Adrenal gland (tissue), 12 donors: Measurements from ENCODE around the gene MYH10. TPM values are rescaled to one million over a fixed set of nuclear protein-coding genes. Genes with fewer than 3 reads are reported as not detected.

Experiments
- DNase-seq, 7 donors: peaks; one replicate each; pipeline ENCODE4 v3.0.0-alpha.2; 2019 to 2020
- H3K27ac ChIP-seq, 5 donors: fragments of 200-600 bp; sonication (generic) in 4 of 5; 1 replicate in 3 of 5; 2 replicates in 2 of 5; pipeline versions ENCODE4 v1.5.1 to v1.8.0; 2016 to 2020; ENCODE audit warnings: mild to moderate bottlenecking in 1 of 5
- H3K27me3 ChIP-seq: fragments of 200-600 bp; 2 replicates; pipeline ENCODE4 v1.8.0; 2021
- H3K36me3 ChIP-seq, 2 donors: fragments of 200-600 bp; replicated peaks in 1 of 2; 1 replicate in 1 of 2; 2 replicates in 1 of 2; pipeline versions ENCODE4 v1.5.1 to v1.8.0; 2018 to 2022
- H3K4me1 ChIP-seq, 2 donors: fragments of 200-600 bp; replicated peaks in 1 of 2; 1 replicate in 1 of 2; 2 replicates in 1 of 2; pipeline versions ENCODE4 v1.5.1 to v1.8.0; 2018 to 2021
- H3K4me3 ChIP-seq, 4 donors: fragments of 200-600 bp; sonication (generic) in 3 of 4; one replicate each; pipeline ENCODE4 v1.5.1; 2016 to 2018
- H3K9me3 ChIP-seq, 3 donors: fragments of 200-600 bp; sonication (generic) in 1 of 3; replicated peaks in 1 of 3; 1 replicate in 2 of 3; 2 replicates in 1 of 3; pipeline versions ENCODE4 v1.5.1 to v1.8.0; 2016 to 2021
- POLR2A ChIP-seq, 2 donors: fragments of 450-650 bp; IDR thresholded peaks; one replicate each; pipeline ENCODE4 v1.6.1; 2017; ENCODE audit warnings: antibody characterized with exemption in 2 of 2, mild to moderate bottlenecking in 2 of 2, moderate library complexity in 1 of 2
- WGBS, 4 donors: extraction: QIAGEN DNeasy Blood & Tissue Kit in 2 of 4; methylation state at CpG; one replicate each; pipeline versions ENCODE4 v1.1.5 to v1.1.7; 2013 to 2017; 5-methylcytosine and 5-hydroxymethylcytosine counted together
- intact Hi-C, 2 donors: fragments of 100-400 bp; cut with DNase I; formaldehyde crosslinking; loops; one replicate each; pipeline versions ENCODE4 v1.14.1 to v1.15.0; 2022 to 2023
- polyA plus RNA-seq, 3 donors: library from polyadenylated mRNA; stranded (reverse); fragments of 200-250 nt in 2 of 3; fragments of 350-450 nt in 1 of 3; fragmentation: Illumina TruSeq in 1 of 3; extraction: RNeasy Lipid Tissue Mini Kit (QIAGEN cat#74804) in 1 of 3; gene quantifications; one replicate each; pipeline ENCODE4 v1.2.3, GENCODE V29; 2013 to 2014
- total RNA-seq, 9 donors: library from RNA; depleted of rRNA in 4 of 9; stranded (reverse); fragments of >200 nt in 4 of 9; fragments of 120-200 nt in 1 of 9; fragmentation: NEBNext Ultra II Directional in 1 of 9; extraction: Animal tissue kit (Norgen Biotek cat#: 25700) in 1 of 9; gene quantifications; one replicate each; pipeline versions ENCODE4 v1.1.0 to v1.2.4, GENCODE V29; 2013 to 2023
- TF ChIP-seq, protein P1 (sequence below), 6 experiments: fragments of 450-650 bp in 4 of 6; fragments of 200-600 bp in 2 of 6; sonication (generic) in 1 of 6; IDR thresholded peaks; 1 replicate in 5 of 6; 2 replicates in 1 of 6; pipeline versions ENCODE4 v1.5.1 to v1.8.0; 2016 to 2021; ENCODE audit warnings: antibody characterized with exemption in 6 of 6, mild to moderate bottlenecking in 2 of 6, moderate library complexity in 1 of 6
- donor health status: healthy with polysubstance abuse.
- donor health status: Bipolar disorder and iron deficiency.
- donor health status: DM: yes; HTN: yes; CAD: no.
- donor health status: DM: no; HTN: no; CAD: no.
- donor health status: DM: no; HTN: no; CAD: no.
- donor health status: DM: yes; HTN: yes; CAD: no.

The MYH10 gene
- total and polyA plus RNA-seq, 12 donors, result 9.8 to 101 (median 41.0) TPM

DNA sequence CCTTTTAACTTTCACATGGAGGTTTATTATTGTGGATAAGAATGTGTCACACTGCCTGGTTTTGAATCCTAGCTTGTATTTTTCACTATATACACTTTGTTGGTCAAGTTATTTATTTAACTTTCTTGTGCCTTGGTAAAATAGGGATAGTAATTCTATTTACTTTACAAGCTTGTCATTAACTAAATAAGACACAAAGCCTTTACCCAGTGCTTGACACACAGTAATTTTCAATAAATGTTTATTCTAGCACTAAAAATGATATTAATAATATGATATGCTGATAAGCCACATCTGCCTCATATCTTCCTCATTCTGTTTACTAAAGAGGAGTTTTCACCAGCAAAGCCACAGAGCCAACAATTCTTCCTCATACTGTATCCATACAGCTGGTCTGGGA lies 27.8 kb downstream of the MYH10 start:
- peaks cover 0 to 9% of the 10 kb centered on the region in 2 donors for H3K4me1 ChIP-seq
- no peaks in the 10 kb centered on the region for H3K36me3 ChIP-seq
- H3K27me3 ChIP-seq, result no peaks in the 10 kb centered on the region
- H3K9me3 ChIP-seq, result no peaks in the 10 kb centered on the region
- no peak for DNase-seq
- H3K4me3 ChIP-seq, result no peak overlapping the region
- TF ChIP-seq, protein P1, sequence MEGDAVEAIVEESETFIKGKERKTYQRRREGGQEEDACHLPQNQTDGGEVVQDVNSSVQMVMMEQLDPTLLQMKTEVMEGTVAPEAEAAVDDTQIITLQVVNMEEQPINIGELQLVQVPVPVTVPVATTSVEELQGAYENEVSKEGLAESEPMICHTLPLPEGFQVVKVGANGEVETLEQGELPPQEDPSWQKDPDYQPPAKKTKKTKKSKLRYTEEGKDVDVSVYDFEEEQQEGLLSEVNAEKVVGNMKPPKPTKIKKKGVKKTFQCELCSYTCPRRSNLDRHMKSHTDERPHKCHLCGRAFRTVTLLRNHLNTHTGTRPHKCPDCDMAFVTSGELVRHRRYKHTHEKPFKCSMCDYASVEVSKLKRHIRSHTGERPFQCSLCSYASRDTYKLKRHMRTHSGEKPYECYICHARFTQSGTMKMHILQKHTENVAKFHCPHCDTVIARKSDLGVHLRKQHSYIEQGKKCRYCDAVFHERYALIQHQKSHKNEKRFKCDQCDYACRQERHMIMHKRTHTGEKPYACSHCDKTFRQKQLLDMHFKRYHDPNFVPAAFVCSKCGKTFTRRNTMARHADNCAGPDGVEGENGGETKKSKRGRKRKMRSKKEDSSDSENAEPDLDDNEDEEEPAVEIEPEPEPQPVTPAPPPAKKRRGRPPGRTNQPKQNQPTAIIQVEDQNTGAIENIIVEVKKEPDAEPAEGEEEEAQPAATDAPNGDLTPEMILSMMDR (IDR thresholded peaks at IDR 0.05), result no peak
- no peak for TF ChIP-seq POLR2A (IDR thresholded peaks at IDR 0.05)
- H3K27ac ChIP-seq, result no peak overlapping the region
- intact Hi-C loops, result no loop called here

DNA sequence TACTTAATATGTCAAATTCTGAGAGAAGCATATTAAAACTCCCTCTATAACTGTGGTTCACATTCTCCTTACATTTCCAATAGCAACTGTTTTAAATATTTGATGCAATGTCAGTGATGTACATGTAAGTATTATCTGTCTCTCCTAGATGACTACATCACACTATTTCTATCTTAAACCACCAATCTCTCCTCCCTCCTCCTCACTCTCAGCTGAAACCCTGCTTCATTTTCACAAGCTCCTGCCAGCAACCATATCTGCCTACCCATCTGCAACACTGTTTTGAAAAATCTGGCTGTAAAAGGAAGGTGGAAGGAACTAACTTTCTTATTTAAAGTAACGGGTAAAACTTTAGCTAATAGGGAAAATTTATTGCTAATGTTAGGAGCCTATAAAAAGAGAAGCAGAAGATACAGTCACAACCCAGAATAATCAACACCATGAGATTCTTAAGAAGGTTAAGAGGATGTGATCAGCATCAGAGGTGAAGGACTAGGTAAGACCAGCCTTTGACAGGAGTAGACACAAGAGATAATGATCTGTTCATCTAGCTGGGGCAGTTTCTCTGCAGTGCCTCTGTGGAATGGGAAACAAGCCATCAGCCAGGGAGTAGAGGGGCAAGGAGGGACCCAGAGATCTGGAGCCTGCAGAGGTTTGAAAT lies 31.0 kb downstream of the MYH10 start:
- no peak overlapping the region for H3K27ac ChIP-seq
- no peak for DNase-seq
- no peak overlapping the region for H3K4me3 ChIP-seq
- intact Hi-C loops, result no loop called here
- no peak for TF ChIP-seq POLR2A (IDR thresholded peaks at IDR 0.05)
- TF ChIP-seq, protein P1 (IDR thresholded peaks at IDR 0.05), result no peak
- no peaks in the 10 kb centered on the region for H3K36me3 ChIP-seq
- H3K9me3 ChIP-seq, result no peaks in the 10 kb centered on the region
- no peaks in the 10 kb centered on the region for H3K27me3 ChIP-seq
- no peaks in the 10 kb centered on the region for H3K4me1 ChIP-seq
- WGBS, 4 donors, result 76 to 92% (median 90%) methylated on average over 1 of the region's 1 CpG

DNA sequence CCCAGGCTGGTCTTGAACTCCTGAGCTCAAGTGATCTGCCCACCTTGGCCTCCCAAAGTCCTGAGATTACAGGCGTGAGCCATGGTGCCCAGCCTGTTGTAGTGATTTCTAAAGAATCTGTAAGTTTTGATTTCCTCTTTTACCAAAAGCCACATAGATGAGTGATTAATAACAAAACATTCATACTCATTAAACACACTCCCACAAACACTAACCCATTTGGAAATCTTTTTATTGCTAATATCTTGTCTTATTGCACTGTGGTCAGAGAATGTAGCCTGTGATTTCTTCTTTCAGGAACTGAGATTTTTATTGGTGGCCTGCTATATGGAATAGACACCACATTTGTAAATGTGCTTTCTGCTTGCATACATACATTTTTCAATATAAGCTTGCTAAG lies 31.6 kb downstream of the MYH10 start:
- intact Hi-C loops, result no loop called here
- no peak for TF ChIP-seq POLR2A (IDR thresholded peaks at IDR 0.05)
- TF ChIP-seq, protein P1 (IDR thresholded peaks at IDR 0.05), result no peak
- H3K4me3 ChIP-seq, result no peak overlapping the region
- 80 to 96% (median 91%) methylated on average over 1 of the region's 1 CpG for WGBS, 4 donors
- DNase-seq, result no peak
- no peaks in the 10 kb centered on the region for H3K4me1 ChIP-seq
- H3K27me3 ChIP-seq, result no peaks in the 10 kb centered on the region
- no peaks in the 10 kb centered on the region for H3K36me3 ChIP-seq
- no peaks in the 10 kb centered on the region for H3K9me3 ChIP-seq
- no peak overlapping the region for H3K27ac ChIP-seq

DNA sequence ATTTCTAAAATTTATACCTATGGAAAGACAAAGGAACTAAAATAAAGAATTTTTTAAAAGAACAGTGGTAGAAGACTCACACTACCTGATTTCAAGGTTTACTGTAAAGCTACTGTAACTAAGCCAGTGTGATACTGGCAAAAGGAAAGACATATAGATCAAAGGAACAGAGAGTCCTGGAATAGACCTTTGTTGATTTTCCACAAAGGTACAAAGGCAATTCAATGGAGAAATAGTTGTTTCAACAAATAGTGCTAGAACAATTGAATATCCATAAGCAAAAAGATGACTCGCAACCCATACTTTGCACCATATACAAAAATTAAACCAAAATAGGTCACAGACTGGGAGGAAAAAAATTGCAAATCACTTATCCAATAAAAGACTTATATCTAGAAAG lies 36.7 kb downstream of the MYH10 start:
- intact Hi-C loops, result no loop called here
- Histone ChIP-seq H3K4me1 (no peaks in the 10 kb centered on the region), H3K4me3 (no peak overlapping the region), H3K27ac (no peak overlapping the region), H3K27me3 (no peaks in the 10 kb centered on the region), H3K36me3 (no peaks in the 10 kb centered on the region), H3K9me3 (no peaks in the 10 kb centered on the region)
- TF ChIP-seq POLR2A (IDR thresholded peaks at IDR 0.05), result no peak
- TF ChIP-seq, protein P1 (IDR thresholded peaks at IDR 0.05), result no peak
- WGBS, 4 donors, result 95 to 100% (median 96%) methylated on average over 1 of the region's 1 CpG
- no peak for DNase-seq
